T47D (cell line): ENCODE data around the gene CRACDL.

Source experiments
- DNase-seq, 2 experiments: peaks; one replicate each; pipeline versions ENCODE4 v3.0.0 to v3.0.0-alpha.2; 2011 to 2012; ENCODE audit warnings: low read depth in 1 of 2, low spot score in 1 of 2
- JUND ChIP-seq: IDR thresholded peaks from 2 replicates; pipeline ENCODE4 v1.6.1; 2012; ENCODE audit warnings: low read depth
- in situ Hi-C: cut with HindIII; loops from 2 replicates; pipeline ENCODE4 v1.10.0; 2016; ENCODE audit warnings: low sequenced_read_pairs, low pct_unique_long_range_greater_than_20kb

Gene CRACDL

GRCh38 chr2:98896944-98897343 is 39.1 kb downstream of the CRACDL start:
- no peak for TF ChIP-seq JUND
- DNase-seq: no peak
- in situ Hi-C loops: no loop called here

- in situ Hi-C loops: no loop called here
- no peak for TF ChIP-seq JUND
- no peak for DNase-seq
Observed at GRCh38 chr2:98896416-98896815, 39.6 kb downstream of the CRACDL start.

GRCh38 chr2:98895901-98896300 is 40.1 kb downstream of the CRACDL start:
- no peak for TF ChIP-seq JUND
- in situ Hi-C loops: no loop called here
- DNase-seq: no peak

- no peak for TF ChIP-seq JUND
- DNase-seq: no peak
- in situ Hi-C loops: no loop called here
Observed at GRCh38 chr2:98895221-98895620, 40.8 kb downstream of the CRACDL start.

- in situ Hi-C loops: no loop called here
- no peak for DNase-seq
- no peak for TF ChIP-seq JUND
Observed at GRCh38 chr2:98894331-98895000, 41.6 kb downstream of the CRACDL start.

- TF ChIP-seq JUND: no peak
- in situ Hi-C loops: no loop called here
Observed at GRCh38 chr2:98893911-98894321, 42.1 kb downstream of the CRACDL start.

GRCh38 chr2:98892871-98893270 is 43.2 kb downstream of the CRACDL start:
- TF ChIP-seq JUND: no peak
- DNase-seq: no peak
- in situ Hi-C loops: no loop called here

More at GRCh38 chr2:98893911-98894321, 42.1 kb downstream of the CRACDL start:
- DNase-seq: no peak

- in situ Hi-C loops: no loop called here
- no peak for DNase-seq
- no peak for TF ChIP-seq JUND
Observed at GRCh38 chr2:98891591-98891990, 44.4 kb downstream of the CRACDL start.

- no peak for TF ChIP-seq JUND
- DNase-seq: no peak
- in situ Hi-C loops: no loop called here
Observed at GRCh38 chr2:98886066-98886554, 49.9 kb downstream of the CRACDL start.

GRCh38 chr2:98884658-98885057 is 51.4 kb downstream of the CRACDL start:
- no peak for DNase-seq
- in situ Hi-C loops: no loop called here
- TF ChIP-seq JUND: no peak

- in situ Hi-C loops: no loop called here
- DNase-seq: no peak
- TF ChIP-seq JUND: no peak
Observed at GRCh38 chr2:98883780-98884211, 52.2 kb downstream of the CRACDL start.

- in situ Hi-C loops: no loop called here
- no peak for DNase-seq
- TF ChIP-seq JUND: no peak
Observed at GRCh38 chr2:98882971-98883779, 52.9 kb downstream of the CRACDL start.

GRCh38 chr2:98882368-98882767 is 53.7 kb downstream of the CRACDL start:
- TF ChIP-seq JUND: no peak
- DNase-seq: no peak
- in situ Hi-C loops: no loop called here

- TF ChIP-seq JUND: no peak
- DNase-seq: no peak
- in situ Hi-C loops: no loop called here
Observed at GRCh38 chr2:98881153-98881650, 54.8 kb downstream of the CRACDL start.
